GM23338 (cell line): ENCODE measurements around the gene KCNK3. TPM values are rescaled to one million over a fixed set of nuclear protein-coding genes. Genes with fewer than 3 reads are reported as not detected.

Experiments
- ATAC-seq: fragments of 200-7000 bp; cut with Tn5 transposase; 3 replicates; pipeline ENCODE4 v1.9.1; 2020
- DNase-seq: peaks from one replicate; pipeline ENCODE4 v3.0.0-alpha.2; 2015; ENCODE audit warnings: low spot score
- H2AFZ ChIP-seq: fragments of 200-600 bp; sonication (generic); 2 replicates; pipeline ENCODE4 v1.8.0; 2016; ENCODE audit warnings: antibody characterized with exemption, mild to moderate bottlenecking, moderate library complexity
- H3F3A ChIP-seq: fragments of 200-600 bp; sonication (generic); replicated peaks from 2 replicates; pipeline ENCODE4 v1.8.0; 2017; ENCODE audit warnings: antibody characterized with exemption, mixed run types, low read depth
- H3K27ac ChIP-seq: fragments of 200-600 bp; sonication (generic); 2 replicates; pipeline ENCODE4 v1.6.1; 2016; ENCODE audit warnings: low read depth
- H3K27me3 ChIP-seq: fragments of 200-600 bp; sonication (generic); 2 replicates; pipeline ENCODE4 v1.8.0; 2016; ENCODE audit warnings: mild to moderate bottlenecking, mixed run types, moderate library complexity; ENCODE audit not compliant: insufficient read depth
- H3K36me3 ChIP-seq: fragments of 200-600 bp; sonication (generic); 2 replicates; pipeline ENCODE4 v1.8.0; 2016; ENCODE audit warnings: mild to moderate bottlenecking; ENCODE audit not compliant: insufficient read depth
- H3K4me1 ChIP-seq: fragments of 200-600 bp; sonication (generic); 2 replicates; pipeline ENCODE4 v1.8.0; 2016; ENCODE audit warnings: mild to moderate bottlenecking, moderate library complexity; ENCODE audit not compliant: insufficient read depth
- H3K4me2 ChIP-seq: fragments of 200-600 bp; sonication (generic); 2 replicates; pipeline ENCODE4 v1.7.1; 2017; ENCODE audit warnings: mixed run types
- H3K4me3 ChIP-seq: fragments of 200-600 bp; sonication (generic); 2 replicates; pipeline ENCODE4 v1.6.1; 2016; ENCODE audit warnings: mixed run types
- H3K79me2 ChIP-seq: fragments of 200-600 bp; sonication (generic); replicated peaks from 2 replicates; pipeline ENCODE4 v1.8.0; 2017; ENCODE audit warnings: mild to moderate bottlenecking; ENCODE audit not compliant: insufficient read depth
- H3K9me2 ChIP-seq: fragments of 200-600 bp; sonication (generic); 2 replicates; pipeline ENCODE4 v1.8.0; 2017; ENCODE audit not compliant: insufficient read depth
- H4K20me1 ChIP-seq: fragments of 200-600 bp; sonication (generic); replicated peaks from 2 replicates; pipeline ENCODE4 v1.8.0; 2017; ENCODE audit warnings: mild to moderate bottlenecking; ENCODE audit not compliant: insufficient read depth
- H3K27ac Mint-ChIP-seq: 2 replicates; pipeline ENCODE4 v1.8.0; 2020; ENCODE audit warnings: inconsistent platforms, mild to moderate bottlenecking, moderate library complexity, mixed read lengths
- H3K27me3 Mint-ChIP-seq: 3 replicates; pipeline ENCODE4 v1.8.0; 2022; ENCODE audit warnings: low read depth, mild to moderate bottlenecking, moderate library complexity, mixed read lengths, inconsistent platforms; ENCODE audit not compliant: insufficient read depth, poor library complexity
- H3K36me3 Mint-ChIP-seq: 3 replicates; pipeline ENCODE4 v1.8.0; 2021; ENCODE audit warnings: low read depth, mild to moderate bottlenecking, inconsistent platforms, moderate library complexity, mixed read lengths
- H3K4me1 Mint-ChIP-seq: 3 replicates; pipeline ENCODE4 v1.8.0; 2020; ENCODE audit warnings: mild to moderate bottlenecking, inconsistent platforms, mixed read lengths
- H3K4me3 Mint-ChIP-seq: 3 replicates; pipeline ENCODE4 v1.8.0; 2021; ENCODE audit warnings: moderate library complexity, mild to moderate bottlenecking, inconsistent platforms, mixed read lengths
- H3K9me3 Mint-ChIP-seq: 3 replicates; pipeline ENCODE4 v1.8.0; 2020; ENCODE audit warnings: moderate library complexity, mild to moderate bottlenecking, inconsistent platforms, mixed read lengths
- CREB1 ChIP-seq: fragments of 250-450 bp; sonication (Bioruptor Pico); IDR thresholded peaks from 2 replicates; pipeline ENCODE4 v1.5.0; 2020; ENCODE audit warnings: low read depth, mild to moderate bottlenecking, moderate library complexity
- EZH2 ChIP-seq: fragments of 200-600 bp; sonication (generic); IDR thresholded peaks from one replicate; pipeline ENCODE4 v1.8.0; 2017; ENCODE audit warnings: antibody characterized with exemption, mild to moderate bottlenecking, low read depth; ENCODE audit not compliant: unreplicated experiment
- EZH2phosphoT487 ChIP-seq: fragments of 200-600 bp; sonication (generic); IDR thresholded peaks from one replicate; pipeline ENCODE4 v1.8.1; 2018; ENCODE audit warnings: antibody characterized with exemption; ENCODE audit not compliant: unreplicated experiment
- JUNB ChIP-seq: IDR thresholded peaks from one replicate; pipeline ENCODE4 v1.6.1; 2016; ENCODE audit warnings: antibody characterized with exemption; ENCODE audit not compliant: unreplicated experiment
- NANOG ChIP-seq: IDR thresholded peaks from 2 replicates; pipeline ENCODE4 v1.6.1; 2016; ENCODE audit warnings: antibody characterized with exemption, borderline replicate concordance
- POLR2AphosphoS5 ChIP-seq: IDR thresholded peaks from 2 replicates; pipeline ENCODE4 v1.6.1; 2016; ENCODE audit warnings: antibody characterized with exemption, low read depth
- STAT1 ChIP-seq: IDR thresholded peaks from one replicate; pipeline ENCODE4 v1.6.1; 2016; ENCODE audit warnings: antibody characterized with exemption; ENCODE audit not compliant: unreplicated experiment
- ZNF114 ChIP-seq: fragments of 250-450 bp; sonication (Bioruptor Pico); IDR thresholded peaks from 2 replicates; pipeline ENCODE4 v1.5.0; 2020; ENCODE audit warnings: mild to moderate bottlenecking, moderate library complexity
- ZNF331 ChIP-seq: fragments of 250-450 bp; sonication (Bioruptor Pico); IDR thresholded peaks from 2 replicates; pipeline ENCODE4 v1.5.0; 2020; ENCODE audit warnings: low read depth, mild to moderate bottlenecking, moderate library complexity
- polyA plus RNA-seq: library from polyadenylated mRNA; unstranded; fragments of >200 nt; fragmentation: Nextera tagmentation; extraction: Ambion mirVana; gene quantifications from 2 replicates; pipeline ENCODE4 v1.2.1, GENCODE V29; 2016
- total RNA-seq: library from RNA; depleted of rRNA; stranded (reverse); fragments of >200 nt; shearing (Covaris generic); gene quantifications from 2 replicates; pipeline ENCODE4 v1.2.3, GENCODE V29; 2014
- TF ChIP-seq, protein P1 (sequence below): IDR thresholded peaks from 2 replicates; pipeline ENCODE4 v1.6.1; 2016; ENCODE audit warnings: antibody characterized with exemption
- TF ChIP-seq, protein P2 (sequence below): IDR thresholded peaks from one replicate; pipeline ENCODE4 v1.6.1; 2018; ENCODE audit warnings: antibody characterized with exemption; ENCODE audit not compliant: unreplicated experiment
- TF ChIP-seq, protein P3 (sequence below), 2 experiments: fragments of 200-600 bp in 1 of 2; sonication (generic) in 1 of 2; conservative IDR thresholded peaks; 2 replicates each; pipeline versions ENCODE4 v1.5.1 to v1.6.1; 2016 to 2017; ENCODE audit warnings: antibody characterized with exemption in 2 of 2, low read depth in 2 of 2, mild to moderate bottlenecking in 2 of 2, moderate library complexity in 1 of 2
- TF ChIP-seq, protein P4 (sequence below): fragments of 250-450 bp; sonication (Bioruptor Pico); IDR thresholded peaks from 2 replicates; pipeline ENCODE4 v1.5.0; 2020; ENCODE audit warnings: mild to moderate bottlenecking, moderate library complexity

The KCNK3 gene
- total and polyA plus RNA-seq, 2 experiments from 2014 or later: not detected

DNA sequence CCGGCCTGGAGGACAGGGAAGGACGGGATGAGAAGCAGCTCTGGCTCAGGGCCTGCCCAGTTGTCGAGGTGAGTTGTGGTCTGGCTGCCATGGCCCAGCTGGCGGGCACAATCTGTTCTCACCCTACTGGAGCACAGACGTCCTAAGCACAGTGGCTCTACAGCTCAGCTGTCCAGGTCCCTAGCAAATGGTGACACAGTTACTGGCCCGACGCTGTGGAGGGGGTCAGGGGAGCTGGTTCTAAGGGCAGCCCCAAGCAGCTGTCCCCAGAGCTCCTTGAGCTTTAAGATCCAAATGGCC, 32.9 kb downstream of the KCNK3 start:
- no peaks in the 10 kb centered on the region for H3K79me2 ChIP-seq
- H3K9me3 Mint-ChIP-seq: no peaks in the 10 kb centered on the region
- H3K4me3 ChIP-seq: no peak overlapping the region
- H2AFZ ChIP-seq: no peak overlapping the region
- no peaks in the 10 kb centered on the region for H3K36me3 Mint-ChIP-seq
- no peak overlapping the region for H3K27ac Mint-ChIP-seq
- peaks cover 13% of the 10 kb centered on the region for H3K27me3 Mint-ChIP-seq
- TF ChIP-seq JUNB (no peak), NANOG (no peak), STAT1 (no peak), POLR2AphosphoS5 (no peak), CREB1 (CRISPR knock-in tag) (no peak), EZH2 (no peak), EZH2phosphoT487 (no peak), ZNF331 (no peak), ZNF114 (CRISPR knock-in tag) (no peak)
- TF ChIP-seq, protein P1, sequence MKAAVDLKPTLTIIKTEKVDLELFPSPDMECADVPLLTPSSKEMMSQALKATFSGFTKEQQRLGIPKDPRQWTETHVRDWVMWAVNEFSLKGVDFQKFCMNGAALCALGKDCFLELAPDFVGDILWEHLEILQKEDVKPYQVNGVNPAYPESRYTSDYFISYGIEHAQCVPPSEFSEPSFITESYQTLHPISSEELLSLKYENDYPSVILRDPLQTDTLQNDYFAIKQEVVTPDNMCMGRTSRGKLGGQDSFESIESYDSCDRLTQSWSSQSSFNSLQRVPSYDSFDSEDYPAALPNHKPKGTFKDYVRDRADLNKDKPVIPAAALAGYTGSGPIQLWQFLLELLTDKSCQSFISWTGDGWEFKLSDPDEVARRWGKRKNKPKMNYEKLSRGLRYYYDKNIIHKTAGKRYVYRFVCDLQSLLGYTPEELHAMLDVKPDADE: no peak
- TF ChIP-seq, protein P2, sequence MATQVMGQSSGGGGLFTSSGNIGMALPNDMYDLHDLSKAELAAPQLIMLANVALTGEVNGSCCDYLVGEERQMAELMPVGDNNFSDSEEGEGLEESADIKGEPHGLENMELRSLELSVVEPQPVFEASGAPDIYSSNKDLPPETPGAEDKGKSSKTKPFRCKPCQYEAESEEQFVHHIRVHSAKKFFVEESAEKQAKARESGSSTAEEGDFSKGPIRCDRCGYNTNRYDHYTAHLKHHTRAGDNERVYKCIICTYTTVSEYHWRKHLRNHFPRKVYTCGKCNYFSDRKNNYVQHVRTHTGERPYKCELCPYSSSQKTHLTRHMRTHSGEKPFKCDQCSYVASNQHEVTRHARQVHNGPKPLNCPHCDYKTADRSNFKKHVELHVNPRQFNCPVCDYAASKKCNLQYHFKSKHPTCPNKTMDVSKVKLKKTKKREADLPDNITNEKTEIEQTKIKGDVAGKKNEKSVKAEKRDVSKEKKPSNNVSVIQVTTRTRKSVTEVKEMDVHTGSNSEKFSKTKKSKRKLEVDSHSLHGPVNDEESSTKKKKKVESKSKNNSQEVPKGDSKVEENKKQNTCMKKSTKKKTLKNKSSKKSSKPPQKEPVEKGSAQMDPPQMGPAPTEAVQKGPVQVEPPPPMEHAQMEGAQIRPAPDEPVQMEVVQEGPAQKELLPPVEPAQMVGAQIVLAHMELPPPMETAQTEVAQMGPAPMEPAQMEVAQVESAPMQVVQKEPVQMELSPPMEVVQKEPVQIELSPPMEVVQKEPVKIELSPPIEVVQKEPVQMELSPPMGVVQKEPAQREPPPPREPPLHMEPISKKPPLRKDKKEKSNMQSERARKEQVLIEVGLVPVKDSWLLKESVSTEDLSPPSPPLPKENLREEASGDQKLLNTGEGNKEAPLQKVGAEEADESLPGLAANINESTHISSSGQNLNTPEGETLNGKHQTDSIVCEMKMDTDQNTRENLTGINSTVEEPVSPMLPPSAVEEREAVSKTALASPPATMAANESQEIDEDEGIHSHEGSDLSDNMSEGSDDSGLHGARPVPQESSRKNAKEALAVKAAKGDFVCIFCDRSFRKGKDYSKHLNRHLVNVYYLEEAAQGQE: no peak
- TF ChIP-seq, protein P3, sequence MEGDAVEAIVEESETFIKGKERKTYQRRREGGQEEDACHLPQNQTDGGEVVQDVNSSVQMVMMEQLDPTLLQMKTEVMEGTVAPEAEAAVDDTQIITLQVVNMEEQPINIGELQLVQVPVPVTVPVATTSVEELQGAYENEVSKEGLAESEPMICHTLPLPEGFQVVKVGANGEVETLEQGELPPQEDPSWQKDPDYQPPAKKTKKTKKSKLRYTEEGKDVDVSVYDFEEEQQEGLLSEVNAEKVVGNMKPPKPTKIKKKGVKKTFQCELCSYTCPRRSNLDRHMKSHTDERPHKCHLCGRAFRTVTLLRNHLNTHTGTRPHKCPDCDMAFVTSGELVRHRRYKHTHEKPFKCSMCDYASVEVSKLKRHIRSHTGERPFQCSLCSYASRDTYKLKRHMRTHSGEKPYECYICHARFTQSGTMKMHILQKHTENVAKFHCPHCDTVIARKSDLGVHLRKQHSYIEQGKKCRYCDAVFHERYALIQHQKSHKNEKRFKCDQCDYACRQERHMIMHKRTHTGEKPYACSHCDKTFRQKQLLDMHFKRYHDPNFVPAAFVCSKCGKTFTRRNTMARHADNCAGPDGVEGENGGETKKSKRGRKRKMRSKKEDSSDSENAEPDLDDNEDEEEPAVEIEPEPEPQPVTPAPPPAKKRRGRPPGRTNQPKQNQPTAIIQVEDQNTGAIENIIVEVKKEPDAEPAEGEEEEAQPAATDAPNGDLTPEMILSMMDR (conservative IDR thresholded peaks at IDR 0.05; ENCODE audit: low read depth in 2 of 2): no peak
- TF ChIP-seq, protein P4, sequence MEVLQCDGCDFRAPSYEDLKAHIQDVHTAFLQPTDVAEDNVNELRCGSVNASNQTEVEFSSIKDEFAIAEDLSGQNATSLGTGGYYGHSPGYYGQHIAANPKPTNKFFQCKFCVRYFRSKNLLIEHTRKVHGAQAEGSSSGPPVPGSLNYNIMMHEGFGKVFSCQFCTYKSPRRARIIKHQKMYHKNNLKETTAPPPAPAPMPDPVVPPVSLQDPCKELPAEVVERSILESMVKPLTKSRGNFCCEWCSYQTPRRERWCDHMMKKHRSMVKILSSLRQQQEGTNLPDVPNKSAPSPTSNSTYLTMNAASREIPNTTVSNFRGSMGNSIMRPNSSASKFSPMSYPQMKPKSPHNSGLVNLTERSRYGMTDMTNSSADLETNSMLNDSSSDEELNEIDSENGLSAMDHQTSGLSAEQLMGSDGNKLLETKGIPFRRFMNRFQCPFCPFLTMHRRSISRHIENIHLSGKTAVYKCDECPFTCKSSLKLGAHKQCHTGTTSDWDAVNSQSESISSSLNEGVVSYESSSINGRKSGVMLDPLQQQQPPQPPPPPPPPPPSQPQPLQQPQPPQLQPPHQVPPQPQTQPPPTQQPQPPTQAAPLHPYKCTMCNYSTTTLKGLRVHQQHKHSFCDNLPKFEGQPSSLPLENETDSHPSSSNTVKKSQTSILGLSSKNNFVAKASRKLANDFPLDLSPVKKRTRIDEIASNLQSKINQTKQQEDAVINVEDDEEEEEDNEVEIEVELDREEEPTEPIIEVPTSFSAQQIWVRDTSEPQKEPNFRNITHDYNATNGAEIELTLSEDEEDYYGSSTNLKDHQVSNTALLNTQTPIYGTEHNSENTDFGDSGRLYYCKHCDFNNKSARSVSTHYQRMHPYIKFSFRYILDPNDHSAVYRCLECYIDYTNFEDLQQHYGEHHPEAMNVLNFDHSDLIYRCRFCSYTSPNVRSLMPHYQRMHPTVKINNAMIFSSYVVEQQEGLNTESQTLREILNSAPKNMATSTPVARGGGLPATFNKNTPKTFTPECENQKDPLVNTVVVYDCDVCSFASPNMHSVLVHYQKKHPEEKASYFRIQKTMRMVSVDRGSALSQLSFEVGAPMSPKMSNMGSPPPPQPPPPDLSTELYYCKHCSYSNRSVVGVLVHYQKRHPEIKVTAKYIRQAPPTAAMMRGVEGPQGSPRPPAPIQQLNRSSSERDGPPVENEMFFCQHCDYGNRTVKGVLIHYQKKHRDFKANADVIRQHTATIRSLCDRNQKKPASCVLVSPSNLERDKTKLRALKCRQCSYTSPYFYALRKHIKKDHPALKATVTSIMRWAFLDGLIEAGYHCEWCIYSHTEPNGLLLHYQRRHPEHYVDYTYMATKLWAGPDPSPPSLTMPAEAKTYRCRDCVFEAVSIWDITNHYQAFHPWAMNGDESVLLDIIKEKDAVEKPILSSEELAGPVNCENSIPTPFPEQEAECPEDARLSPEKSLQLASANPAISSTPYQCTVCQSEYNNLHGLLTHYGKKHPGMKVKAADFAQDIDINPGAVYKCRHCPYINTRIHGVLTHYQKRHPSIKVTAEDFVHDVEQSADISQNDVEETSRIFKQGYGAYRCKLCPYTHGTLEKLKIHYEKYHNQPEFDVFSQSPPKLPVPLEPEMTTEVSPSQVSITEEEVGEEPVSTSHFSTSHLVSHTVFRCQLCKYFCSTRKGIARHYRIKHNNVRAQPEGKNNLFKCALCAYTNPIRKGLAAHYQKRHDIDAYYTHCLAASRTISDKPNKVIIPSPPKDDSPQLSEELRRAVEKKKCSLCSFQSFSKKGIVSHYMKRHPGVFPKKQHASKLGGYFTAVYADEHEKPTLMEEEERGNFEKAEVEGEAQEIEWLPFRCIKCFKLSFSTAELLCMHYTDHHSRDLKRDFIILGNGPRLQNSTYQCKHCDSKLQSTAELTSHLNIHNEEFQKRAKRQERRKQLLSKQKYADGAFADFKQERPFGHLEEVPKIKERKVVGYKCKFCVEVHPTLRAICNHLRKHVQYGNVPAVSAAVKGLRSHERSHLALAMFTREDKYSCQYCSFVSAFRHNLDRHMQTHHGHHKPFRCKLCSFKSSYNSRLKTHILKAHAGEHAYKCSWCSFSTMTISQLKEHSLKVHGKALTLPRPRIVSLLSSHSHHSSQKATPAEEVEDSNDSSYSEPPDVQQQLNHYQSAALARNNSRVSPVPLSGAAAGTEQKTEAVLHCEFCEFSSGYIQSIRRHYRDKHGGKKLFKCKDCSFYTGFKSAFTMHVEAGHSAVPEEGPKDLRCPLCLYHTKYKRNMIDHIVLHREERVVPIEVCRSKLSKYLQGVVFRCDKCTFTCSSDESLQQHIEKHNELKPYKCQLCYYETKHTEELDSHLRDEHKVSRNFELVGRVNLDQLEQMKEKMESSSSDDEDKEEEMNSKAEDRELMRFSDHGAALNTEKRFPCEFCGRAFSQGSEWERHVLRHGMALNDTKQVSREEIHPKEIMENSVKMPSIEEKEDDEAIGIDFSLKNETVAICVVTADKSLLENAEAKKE (CRISPR knock-in tag): no peak
- no peak overlapping the region for H3K27ac ChIP-seq
- DNase-seq (no peak), ATAC-seq (no peak)
- H3K4me2 ChIP-seq: no peak overlapping the region
- H3K4me3 Mint-ChIP-seq: no peak overlapping the region
- no peaks in the 10 kb centered on the region for H3K36me3 ChIP-seq
- no peaks in the 10 kb centered on the region for H4K20me1 ChIP-seq
- no peaks in the 10 kb centered on the region for H3K9me2 ChIP-seq
- H3K4me1 Mint-ChIP-seq: peaks cover 12% of the 10 kb centered on the region
- peaks cover 5% of the 10 kb centered on the region for H3K4me1 ChIP-seq
- no peaks in the 10 kb centered on the region for H3K27me3 ChIP-seq
- no peaks in the 10 kb centered on the region for H3F3A ChIP-seq
